Activated CD8-positive, alpha-beta memory T cell treated with anti-CD3 and anti-CD28 coated beads, Interleukin-2, amount 50 U/mL, for 1 hour (primary cell): ENCODE results near the gene SLC22A14.
"Not testable (repeated sequence)": the region's sequence is repeated elsewhere in the genome, so short reads cannot be mapped to it uniquely, and the experiment has no call there.

ENCODE experiments used
- DNase-seq: peaks from one replicate; pipeline ENCODE4 v3.0.0-alpha.2; 2020; ENCODE audit errors: extremely low read depth

Gene SLC22A14, protein sequence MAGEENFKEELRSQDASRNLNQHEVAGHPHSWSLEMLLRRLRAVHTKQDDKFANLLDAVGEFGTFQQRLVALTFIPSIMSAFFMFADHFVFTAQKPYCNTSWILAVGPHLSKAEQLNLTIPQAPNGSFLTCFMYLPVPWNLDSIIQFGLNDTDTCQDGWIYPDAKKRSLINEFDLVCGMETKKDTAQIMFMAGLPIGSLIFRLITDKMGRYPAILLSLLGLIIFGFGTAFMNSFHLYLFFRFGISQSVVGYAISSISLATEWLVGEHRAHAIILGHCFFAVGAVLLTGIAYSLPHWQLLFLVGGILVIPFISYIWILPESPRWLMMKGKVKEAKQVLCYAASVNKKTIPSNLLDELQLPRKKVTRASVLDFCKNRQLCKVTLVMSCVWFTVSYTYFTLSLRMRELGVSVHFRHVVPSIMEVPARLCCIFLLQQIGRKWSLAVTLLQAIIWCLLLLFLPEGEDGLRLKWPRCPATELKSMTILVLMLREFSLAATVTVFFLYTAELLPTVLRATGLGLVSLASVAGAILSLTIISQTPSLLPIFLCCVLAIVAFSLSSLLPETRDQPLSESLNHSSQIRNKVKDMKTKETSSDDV

DNA sequence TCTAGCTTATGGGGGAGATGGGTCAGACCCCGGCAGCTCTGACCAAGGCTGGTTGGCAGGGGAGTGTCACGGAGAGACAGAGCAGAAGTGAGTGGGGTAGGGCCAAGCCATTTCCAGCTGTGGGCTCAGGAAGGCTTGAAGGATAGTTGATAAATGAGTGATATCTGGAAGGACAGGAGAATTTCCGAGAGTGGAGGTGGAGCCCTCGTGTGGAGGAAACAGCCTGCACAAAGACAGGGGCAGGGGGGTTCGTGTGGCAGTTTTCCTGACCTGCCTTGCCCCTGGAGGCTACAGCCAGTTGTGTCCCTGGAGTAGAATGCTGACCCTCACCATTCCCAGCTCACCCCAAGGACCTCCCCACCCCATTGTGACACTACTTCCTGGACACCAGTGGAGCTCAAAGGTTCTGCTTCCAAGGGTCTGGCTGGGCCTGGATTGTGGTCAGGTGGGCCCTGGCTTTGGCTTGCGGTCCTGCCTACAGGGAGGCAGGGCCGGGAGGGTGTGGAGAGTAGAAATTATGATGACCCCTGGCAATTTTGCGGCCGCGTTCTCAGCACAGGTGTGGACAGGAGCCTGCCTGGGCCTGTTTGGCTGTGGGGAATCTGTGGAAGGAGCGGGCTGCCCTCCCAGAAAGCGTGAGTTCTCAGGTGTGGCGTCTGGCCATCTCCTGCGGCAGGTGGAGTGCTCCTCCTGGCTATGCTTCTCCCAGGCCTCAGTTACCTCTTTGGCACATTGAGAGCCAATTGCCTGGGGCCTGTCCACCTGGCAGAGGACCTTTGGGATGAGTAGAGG, at the start of gene SLC22A14:
Gene SLC22A14 (plus strand): TSS at position 400 of the 792 bp plus-strand sequence. CDS start 23,733 bp downstream, outside the sequence.
- no peak for DNase-seq

DNA sequence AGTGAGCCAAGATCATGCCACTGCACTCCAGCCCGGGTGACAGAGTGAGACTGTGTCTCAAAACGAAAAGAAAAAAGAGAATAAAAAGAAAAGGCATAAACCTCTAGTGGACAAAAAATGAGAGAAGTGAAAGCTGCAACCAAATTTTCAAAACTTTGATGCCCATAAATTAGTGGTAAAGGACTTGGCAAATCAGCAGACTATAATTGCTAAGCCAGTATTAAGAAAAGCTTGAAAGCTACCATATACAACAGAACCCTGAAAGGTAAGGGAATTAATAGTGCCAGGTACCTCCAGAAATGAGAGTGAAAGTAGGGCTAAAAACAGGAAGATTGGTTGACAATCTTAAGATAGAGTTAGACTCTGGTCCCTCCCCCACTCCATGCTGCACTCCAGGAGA, 49.4 kb upstream of the SLC22A14 start:
- DNase-seq = no peak

DNA sequence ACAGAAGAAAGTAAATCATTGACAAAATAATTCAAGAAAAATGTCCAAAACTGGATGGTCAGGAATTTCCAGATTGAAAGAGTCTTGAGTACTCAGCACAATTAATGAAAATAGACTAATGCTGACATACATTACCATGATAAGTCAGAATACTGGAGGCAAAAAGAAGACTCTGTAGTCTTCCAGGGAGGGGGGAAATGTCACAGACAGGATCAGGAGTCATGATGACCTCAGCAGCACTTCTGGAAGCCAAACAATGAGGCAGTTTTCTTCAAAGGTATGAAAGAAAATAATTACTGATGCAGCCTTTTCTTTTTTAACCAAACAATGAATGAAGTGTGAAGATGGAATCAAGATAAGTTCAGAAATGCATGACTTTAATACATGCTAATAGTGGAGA, 46.6 kb upstream of the SLC22A14 start:
- no peak for DNase-seq

DNA sequence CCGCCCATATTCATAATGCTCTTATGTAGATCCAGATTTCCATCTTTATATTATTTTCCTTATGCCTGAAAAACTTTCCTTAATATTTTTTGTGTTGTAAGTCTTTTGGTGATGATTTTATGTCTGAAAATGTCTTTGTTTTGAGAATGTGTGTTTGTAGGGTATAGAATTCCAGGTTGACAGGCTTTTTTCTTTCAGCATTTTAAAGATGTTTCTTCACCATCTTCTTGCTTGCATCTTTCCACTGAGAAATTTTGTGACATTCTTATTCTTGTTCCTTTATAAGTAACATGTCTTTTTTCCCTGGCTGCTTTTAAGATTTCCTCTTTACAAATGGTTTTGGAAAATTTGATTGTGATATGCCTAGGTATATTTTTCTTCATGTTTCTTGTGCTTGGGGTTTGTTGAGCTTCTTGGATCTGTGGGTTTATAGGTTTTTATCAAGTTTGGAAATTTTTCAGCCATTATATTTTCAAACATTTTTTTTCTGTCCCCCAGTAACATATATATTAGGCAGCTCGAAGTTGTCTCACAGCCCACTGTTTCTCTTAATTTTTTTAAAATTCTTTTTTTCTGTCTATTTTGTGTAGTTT, 43.6 kb upstream of the SLC22A14 start:
- DNase-seq = no peak

DNA sequence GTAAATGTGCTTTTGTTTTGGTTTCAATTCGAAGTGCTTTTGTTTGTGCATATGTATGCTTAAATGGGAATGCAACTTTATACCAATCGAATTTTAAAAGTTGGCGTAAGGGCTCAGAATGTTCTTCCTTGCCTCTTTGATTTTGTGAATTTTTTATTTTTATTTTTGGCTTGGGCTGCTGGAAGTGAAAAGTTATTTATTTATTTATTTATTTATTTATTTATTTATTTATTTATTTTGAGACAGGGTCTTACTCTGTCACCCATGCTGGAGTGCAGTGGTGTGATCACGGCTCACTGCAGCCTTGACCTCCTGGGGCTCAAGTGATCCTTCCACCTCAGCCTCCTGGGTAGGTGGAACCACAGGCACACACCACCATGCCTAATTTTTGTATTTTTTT, 39.3 kb upstream of the SLC22A14 start:
- DNase-seq = not testable (repeated sequence)

DNA sequence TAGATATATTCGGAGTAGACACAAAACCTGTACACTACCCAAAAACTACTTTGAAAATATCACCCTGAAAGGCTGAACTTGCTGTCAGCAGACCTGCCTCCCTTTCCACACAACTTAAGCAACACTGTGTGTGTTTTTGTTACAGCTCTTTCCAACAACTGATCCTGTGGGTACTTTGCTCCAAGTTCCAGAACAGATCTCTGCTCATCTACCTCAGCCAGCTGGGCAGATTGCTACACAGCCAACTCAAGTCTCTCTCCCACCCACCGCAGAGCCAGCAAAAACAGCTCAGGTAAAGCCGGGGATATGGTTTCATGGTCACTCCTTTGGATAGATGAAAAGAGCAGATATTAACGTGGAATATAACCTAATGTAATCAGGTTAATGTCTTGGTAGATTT, 36.2 kb upstream of the SLC22A14 start:
- DNase-seq = no peak

DNA sequence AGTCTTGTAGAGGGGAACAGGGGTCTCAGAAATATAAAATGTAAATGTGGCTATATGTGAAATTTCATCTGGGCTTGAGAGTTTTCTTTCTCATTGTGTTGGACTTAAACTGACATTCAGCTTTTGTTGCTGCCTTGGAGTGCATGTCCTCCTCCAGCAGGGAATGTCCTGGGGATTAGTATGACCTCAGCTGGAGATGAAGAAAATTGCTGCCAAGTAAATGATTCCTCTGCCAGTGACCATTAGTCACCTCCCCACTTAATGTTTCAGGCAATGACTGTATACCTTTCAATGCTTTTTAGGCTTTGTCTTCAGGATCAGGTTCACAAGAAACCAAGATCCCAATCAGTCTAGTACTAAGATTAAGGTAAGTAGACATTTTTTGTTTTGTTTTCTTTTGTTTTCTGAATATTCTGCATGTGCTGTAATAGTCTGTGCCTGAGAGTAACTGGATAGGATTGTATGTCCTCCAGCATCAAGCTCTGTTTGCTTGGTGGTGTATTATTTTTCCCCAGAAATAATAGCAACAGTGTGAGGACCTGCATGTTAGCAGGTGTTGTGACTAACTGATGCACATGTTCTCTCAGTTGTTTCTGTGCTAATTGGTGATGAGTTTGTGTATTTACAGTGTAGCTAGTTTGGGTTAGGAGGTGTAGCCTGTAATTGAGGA, 34.6 kb upstream of the SLC22A14 start:
- DNase-seq = no peak

DNA sequence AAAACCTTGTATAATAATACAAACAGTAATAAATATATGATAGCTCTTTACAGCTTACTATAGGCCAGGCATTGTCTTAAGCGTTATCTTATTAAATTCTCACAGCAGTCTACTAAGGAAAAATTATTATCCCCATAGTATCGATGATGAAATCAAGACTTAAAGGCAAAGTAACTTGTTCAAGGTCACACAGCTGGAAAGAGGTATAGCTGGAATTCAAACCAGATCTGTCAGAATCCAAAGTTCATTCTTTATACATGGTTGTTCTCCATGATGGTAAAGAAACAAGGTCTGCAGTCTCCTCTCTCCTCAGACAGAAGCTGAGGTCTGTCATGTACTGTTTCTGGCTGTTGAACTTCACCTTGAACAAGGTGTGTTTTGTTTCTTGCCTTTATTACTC, 31.9 kb upstream of the SLC22A14 start:
- no peak for DNase-seq

DNA sequence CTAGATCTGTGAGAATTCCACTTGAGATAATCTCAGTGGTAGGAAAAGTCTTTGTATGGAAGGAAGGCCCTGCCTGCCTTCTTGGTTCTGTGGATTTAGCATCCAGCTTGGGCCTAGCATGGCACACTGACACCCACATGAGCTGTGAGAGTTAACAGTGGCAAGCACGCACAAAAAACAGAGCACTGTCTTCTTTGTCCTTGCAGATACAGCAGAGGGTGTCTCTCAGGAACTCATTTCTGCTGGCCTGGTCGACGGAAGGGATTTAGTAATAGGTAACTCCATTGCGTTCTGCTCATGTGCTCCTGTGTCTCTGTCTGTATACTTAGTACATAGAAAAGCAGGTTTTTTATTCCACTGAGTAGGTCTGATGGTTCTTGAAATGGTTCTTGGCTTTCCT, 30.9 kb upstream of the SLC22A14 start:
- DNase-seq = no peak

DNA sequence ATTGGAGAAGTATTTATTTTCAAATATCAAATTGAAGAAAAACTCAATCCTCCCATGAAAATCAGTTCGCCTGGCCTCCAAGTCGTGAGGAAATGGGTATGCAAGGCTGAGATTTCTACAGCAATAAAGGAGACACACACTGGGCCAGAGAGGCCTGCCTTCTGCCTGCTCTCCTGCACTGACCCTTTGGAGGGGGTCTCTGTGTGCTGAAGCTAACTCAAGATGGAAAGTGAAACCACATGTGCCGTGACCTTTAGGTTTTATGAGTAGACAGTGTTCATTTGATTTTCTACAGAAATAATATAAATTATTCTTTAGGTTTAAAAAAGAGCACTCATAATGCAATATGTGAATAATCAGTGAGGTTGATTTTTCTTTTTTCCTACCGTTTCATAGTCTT, 28.4 kb upstream of the SLC22A14 start:
- DNase-seq = no peak

DNA sequence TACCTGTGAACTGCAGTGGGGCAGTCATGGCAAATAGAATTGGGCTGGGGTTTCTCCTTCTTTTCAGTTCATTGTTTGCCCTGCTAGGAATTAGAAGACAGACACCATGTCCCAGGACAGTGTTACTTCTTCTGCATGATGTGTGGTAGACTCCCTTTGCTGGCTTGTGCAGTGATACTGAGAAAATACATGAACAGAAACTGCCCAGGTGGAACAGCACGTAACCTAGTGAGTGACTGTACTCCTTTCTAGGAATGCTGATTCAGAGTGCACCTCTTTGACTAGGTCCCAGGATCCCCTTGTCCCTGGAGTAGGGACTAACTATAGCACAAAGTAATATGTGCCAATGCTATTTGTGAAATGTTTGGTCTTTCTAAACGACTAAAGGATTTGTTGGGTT, 27.2 kb upstream of the SLC22A14 start:
- no peak for DNase-seq

DNA sequence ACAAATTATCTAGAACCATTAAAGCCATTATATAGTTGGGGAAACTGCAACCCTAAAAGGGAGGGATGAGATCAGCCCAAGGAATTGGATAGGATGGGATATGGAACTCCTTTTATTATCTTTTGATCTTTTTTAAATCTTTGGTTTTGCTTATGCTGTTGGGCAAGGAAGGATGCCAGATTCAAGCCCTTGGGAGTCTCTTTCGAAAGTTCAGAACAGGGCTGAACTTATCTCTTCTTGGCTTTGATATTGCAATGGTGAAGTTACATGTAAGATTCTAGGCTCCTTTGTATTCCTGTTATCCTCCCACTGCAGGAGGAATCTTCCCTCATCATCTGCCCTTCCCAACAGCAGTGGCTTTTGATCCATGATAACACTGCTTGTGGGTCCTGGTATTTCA, 26.5 kb upstream of the SLC22A14 start:
- DNase-seq = no peak

DNA sequence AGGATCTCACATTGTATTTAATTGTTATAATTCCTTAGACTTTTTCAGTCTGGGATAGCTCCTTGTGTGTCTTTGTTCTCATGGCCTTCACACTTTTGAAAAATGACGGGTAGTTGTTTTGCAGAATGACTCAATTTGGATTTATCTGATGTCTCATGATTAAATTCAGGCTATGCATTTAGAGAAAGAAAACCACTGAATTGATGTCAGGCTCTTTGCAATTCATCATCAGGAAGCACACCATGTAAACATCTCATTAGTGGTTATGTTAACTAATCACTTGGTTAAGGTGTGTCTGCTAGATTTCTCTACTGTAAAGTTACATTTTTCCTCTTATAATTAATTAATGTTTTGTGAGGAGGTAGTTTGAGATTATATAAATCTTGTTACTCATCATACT, 24.5 kb upstream of the SLC22A14 start:
- DNase-seq = no peak

DNA sequence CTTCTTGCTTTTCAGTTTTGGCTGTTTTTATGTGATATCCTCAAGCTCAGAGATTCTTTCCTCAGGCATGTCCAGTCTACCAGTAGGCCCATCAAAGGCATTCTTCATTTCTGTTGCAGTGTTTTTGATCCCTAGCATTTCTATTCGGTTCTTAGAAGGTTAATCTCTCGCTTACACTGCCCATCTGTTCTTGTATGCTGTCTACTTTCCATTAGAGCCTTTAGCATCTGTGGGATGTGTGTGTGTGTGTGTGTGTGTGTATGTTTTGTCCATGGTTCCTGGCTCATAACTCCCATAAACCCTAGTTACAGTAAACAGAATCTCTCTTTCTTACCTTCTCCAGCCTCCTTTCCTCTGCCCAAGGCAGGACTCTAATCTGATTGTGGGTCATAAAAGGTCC, 21.6 kb upstream of the SLC22A14 start:
- DNase-seq = no peak

DNA sequence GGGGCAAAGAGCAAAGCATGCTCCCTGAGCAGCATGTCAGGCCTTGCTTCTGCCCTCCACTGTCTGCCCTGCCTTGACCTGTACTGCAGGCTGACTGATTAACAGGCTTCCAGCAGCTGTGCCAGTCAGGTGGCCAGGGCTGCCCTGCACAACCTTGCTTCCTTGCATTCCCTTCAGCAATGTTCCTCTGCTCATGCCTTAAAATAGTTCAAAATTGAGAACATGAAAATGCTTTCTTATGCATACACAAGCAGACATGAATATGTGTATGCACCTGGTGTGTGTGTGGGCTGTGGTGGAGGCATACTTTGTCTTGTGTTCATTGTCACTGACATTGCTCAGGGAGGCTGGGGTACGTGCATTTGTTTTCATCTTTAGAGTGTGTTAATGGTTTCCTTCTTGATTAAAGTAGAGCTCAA, 17.7 kb upstream of the SLC22A14 start:
- DNase-seq = no peak

DNA sequence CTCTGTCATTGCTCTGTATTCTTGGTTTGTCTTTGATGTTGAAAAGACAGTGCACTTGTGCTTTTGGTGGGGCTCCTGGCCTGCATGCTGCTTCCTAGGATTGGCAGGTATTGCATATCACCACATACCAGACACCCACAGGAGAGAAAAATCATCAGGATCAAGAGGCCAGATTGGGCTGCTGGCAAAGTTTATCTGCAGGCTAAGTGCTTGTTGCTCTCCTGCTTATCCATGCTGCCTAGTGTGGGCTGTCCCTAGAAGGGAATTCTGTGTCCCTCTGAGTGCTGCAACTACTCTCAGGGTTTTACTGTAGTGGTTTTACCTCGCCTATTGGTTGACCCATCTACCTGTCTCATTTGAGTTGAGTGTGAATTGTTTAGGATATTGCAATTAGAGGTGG, 17.3 kb upstream of the SLC22A14 start:
- DNase-seq = no peak

DNA sequence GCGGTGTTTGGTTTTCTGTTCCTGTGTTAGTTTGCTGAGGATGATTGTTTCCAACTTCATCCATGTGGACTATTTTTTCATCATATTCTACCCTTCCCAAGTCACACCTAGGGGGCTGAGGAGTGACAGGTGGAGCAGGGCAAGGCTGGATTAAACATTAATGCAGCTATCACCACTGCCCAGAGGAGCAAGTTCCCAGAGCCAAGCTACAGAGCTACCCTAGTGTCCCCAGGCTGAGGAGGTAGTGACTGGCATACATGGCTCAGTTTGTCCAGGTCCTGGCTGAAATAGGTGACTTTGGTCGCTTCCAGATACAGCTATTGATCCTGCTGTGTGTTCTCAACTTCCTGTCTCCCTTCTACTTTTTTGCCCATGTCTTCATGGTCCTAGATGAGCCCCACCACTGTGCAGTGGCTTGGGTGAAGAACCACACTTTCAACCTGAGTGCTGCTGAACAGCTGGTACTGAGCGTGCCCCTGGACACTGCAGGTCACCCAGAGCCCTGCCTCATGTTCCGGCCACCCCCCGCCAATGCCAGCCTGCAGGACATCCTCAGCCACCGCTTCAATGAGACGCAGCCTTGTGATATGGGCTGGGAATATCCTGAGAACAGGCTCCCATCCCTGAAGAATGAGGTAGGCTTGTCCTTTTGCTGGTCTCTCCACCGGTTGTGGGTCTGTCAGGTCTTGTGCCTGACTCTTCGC, 16.3 kb upstream of the SLC22A14 start, which contains the start of gene SLC22A13:
Gene SLC22A13 (plus strand): TSS at position 209 of the 704 bp plus-strand sequence. CDS start 49 bp downstream, at position 258.
- DNase-seq = no peak

DNA sequence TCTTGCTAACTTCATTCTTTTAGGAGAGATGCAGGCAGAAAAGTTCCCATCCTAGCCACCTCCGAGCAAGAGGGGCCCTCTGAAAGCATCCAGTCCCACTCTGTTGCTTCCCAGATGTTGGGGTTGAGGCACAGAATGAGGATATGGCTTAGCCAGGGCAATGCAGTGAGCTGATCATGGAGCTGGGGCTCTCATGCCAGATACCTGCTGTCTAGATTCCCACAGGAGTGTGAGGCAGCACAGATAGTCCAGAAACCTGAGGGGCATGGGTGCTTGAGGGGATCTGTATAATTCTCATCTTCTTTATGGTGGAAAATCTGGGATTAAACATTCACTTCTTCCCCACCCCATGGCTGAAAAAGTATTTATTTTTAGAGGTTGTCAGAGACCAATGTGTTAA, 15.3 kb upstream of the SLC22A14 start:
- no peak for DNase-seq

DNA sequence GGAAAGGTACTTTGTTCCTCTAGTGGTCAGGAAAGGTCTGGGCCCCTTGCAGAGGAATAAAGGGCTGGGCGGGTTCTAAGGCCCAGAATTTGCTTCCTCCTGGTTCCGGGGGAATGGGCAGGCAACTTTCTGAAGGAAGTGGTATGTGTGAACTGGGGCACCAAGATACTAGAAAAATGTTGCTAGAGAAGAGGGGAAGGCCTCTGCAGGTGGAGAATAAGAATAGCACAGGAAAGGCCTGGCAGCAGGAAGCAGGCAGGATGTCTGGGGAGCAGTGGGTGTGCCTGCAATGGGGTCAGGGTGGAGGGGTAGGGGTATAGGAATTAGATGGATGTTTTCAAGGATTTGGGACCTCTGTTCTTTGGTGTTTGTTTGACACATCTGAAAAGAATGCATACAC, 14.4 kb upstream of the SLC22A14 start:
- no peak for DNase-seq

DNA sequence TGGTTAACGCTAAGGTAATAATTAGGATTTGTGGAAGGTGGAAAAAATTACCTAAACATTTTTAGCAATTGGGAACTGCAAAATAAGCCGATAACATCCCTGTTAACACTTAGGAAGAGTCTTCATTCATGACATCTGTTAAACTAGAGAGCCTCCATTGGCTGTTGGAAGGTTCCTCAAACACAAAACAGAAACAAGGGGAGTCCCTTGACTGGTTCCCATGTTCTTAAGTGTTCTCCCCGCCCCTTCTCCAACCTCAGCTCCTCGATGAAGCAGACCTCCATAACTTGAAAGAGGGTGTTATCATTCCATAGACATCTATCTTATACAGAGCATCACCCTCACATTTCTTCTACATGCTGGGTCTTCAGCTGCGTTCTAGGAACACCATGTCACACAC, 14.0 kb upstream of the SLC22A14 start:
- no peak for DNase-seq

DNA sequence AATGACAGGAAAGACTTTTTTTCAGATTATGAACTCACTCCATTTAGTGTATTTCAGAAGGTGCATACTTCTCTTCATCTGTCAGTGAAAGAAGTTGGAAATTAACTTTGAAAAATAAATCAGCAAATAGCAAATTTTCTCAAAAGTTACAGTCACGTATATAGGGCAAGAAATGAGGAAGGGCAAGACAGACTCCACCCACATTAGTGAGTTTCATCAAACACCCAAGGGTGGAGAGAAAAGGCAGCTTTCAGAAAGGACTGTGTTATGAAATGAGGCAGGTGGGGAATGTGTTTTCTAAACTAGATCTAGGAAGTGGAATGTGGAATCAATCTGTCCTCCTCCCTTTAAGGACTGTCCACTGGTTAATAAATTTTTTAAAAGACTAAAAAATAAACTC, 13.6 kb upstream of the SLC22A14 start:
- no peak for DNase-seq
